Neural progenitor cell (in vitro differentiated cells): ENCODE data around the gene SOX5. TPM values are rescaled to one million over a fixed set of nuclear protein-coding genes. Genes with fewer than 3 reads are reported as not detected.

Source experiments
- DNase-seq: peaks from one replicate; pipeline ENCODE4 v3.0.0-alpha.2; 2016; ENCODE audit warnings: low spot score
- H2AFZ ChIP-seq: fragments of 200-600 bp; sonication (generic); replicated peaks from 2 replicates; pipeline ENCODE4 v1.6.1; 2016; ENCODE audit warnings: antibody characterized with exemption
- H3F3A ChIP-seq: fragments of 200-600 bp; sonication (generic); 2 replicates; pipeline ENCODE4 v1.6.1; 2016; ENCODE audit warnings: antibody characterized with exemption, low read depth
- H3K27ac ChIP-seq: fragments of 200-600 bp; sonication (generic); 2 replicates; pipeline ENCODE4 v1.5.1; 2016; ENCODE audit warnings: mild to moderate bottlenecking
- H3K27me3 ChIP-seq: fragments of 200-600 bp; sonication (generic); 2 replicates; pipeline ENCODE4 v1.6.1; 2016; ENCODE audit warnings: mild to moderate bottlenecking, moderate library complexity
- H3K36me3 ChIP-seq: fragments of 200-600 bp; sonication (generic); 2 replicates; pipeline ENCODE4 v1.5.1; 2016
- H3K4me1 ChIP-seq: fragments of 200-600 bp; sonication (generic); 2 replicates; pipeline ENCODE4 v1.6.1; 2016; ENCODE audit warnings: mixed run types
- H3K4me2 ChIP-seq: fragments of 200-600 bp; sonication (generic); 2 replicates; pipeline ENCODE4 v1.6.1; 2016
- H3K4me3 ChIP-seq: fragments of 200-600 bp; sonication (generic); 2 replicates; pipeline ENCODE4 v1.5.1; 2016
- H3K79me2 ChIP-seq: fragments of 200-600 bp; sonication (generic); 2 replicates; pipeline ENCODE4 v1.6.1; 2016; ENCODE audit warnings: low read depth
- H3K9ac ChIP-seq: fragments of 200-600 bp; sonication (generic); 2 replicates; pipeline ENCODE4 v1.6.1; 2016
- H3K9me3 ChIP-seq: fragments of 200-600 bp; sonication (generic); 2 replicates; pipeline ENCODE4 v1.5.1; 2016; ENCODE audit warnings: low read depth
- H4K20me1 ChIP-seq: fragments of 200-600 bp; sonication (generic); 2 replicates; pipeline ENCODE4 v1.6.1; 2016; ENCODE audit warnings: low read depth
- H3K27ac Mint-ChIP-seq: 3 replicates; pipeline ENCODE4 v1.8.0; 2021; ENCODE audit warnings: mixed read lengths
- H3K27me3 Mint-ChIP-seq: 2 replicates; pipeline ENCODE4 v1.8.0; 2022; ENCODE audit warnings: low read depth, mild to moderate bottlenecking, inconsistent platforms, moderate library complexity, mixed read lengths; ENCODE audit not compliant: insufficient read depth
- H3K36me3 Mint-ChIP-seq: 3 replicates; pipeline ENCODE4 v1.8.0; 2021; ENCODE audit warnings: mixed read lengths
- H3K4me1 Mint-ChIP-seq: 3 replicates; pipeline ENCODE4 v1.8.0; 2021; ENCODE audit warnings: mixed read lengths
- H3K4me3 Mint-ChIP-seq: 3 replicates; pipeline ENCODE4 v1.8.0; 2021; ENCODE audit warnings: mild to moderate bottlenecking, moderate library complexity, mixed read lengths
- H3K9me3 Mint-ChIP-seq: 3 replicates; pipeline ENCODE4 v1.8.0; 2020; ENCODE audit warnings: mixed read lengths
- EZH2 ChIP-seq: fragments of 200-600 bp; sonication (generic); IDR thresholded peaks from 2 replicates; pipeline ENCODE4 v1.6.1; 2017; ENCODE audit warnings: antibody characterized with exemption, mild to moderate bottlenecking, moderate library complexity
- EZH2phosphoT487 ChIP-seq: fragments of 200-600 bp; sonication (generic); IDR thresholded peaks from 2 replicates; pipeline ENCODE4 v1.6.1; 2017; ENCODE audit warnings: antibody characterized with exemption
- total RNA-seq: library from RNA; depleted of rRNA; stranded (reverse); fragments of >200 nt; gene quantifications from 2 replicates; pipeline ENCODE4 v1.2.3, GENCODE V29; 2015; ENCODE audit warnings: low replicate concordance
- TF ChIP-seq, protein P1 (sequence below): fragments of 200-600 bp; sonication (generic); IDR thresholded peaks from 2 replicates; pipeline ENCODE4 v1.5.1; 2017; ENCODE audit warnings: antibody characterized with exemption, mild to moderate bottlenecking

SOX5 gene
- total RNA-seq, 1 donor from 2014 or later = 79.5 TPM

DNA sequence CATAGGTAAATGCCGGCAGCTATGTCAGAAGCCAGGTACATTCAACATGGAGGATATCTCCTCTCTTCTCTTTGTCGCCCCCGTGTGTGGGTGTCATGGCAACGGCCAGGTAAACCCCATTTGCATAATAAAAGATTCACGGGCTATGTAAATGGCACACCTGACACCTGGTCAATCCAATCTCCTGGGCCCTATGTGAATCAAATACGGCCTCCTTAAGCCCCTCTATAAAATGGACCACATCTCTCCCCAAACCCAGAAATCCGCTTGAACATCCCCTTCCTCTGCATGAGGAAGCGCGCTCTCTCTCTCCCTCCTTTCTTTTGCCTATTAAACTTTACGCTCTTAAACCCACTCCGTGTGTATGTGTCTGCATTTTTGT lies 363.7 kb downstream of the SOX5 start:
- H3K27me3 ChIP-seq = no peaks in the 10 kb centered on the region
- no peaks in the 10 kb centered on the region for H3K9me3 Mint-ChIP-seq
- H3K27ac Mint-ChIP-seq = no peak overlapping the region
- H3K79me2 ChIP-seq = no peaks in the 10 kb centered on the region
- peaks cover 8% of the 10 kb centered on the region for H3K4me1 ChIP-seq
- no peak overlapping the region for H3K9ac ChIP-seq
- peaks cover 4% of the 10 kb centered on the region for H3K36me3 Mint-ChIP-seq
- H3K4me3 ChIP-seq = no peak overlapping the region
- no peak overlapping the region for H3K4me3 Mint-ChIP-seq
- H3K4me2 ChIP-seq = no peak overlapping the region
- peaks cover 6% of the 10 kb centered on the region for H3K4me1 Mint-ChIP-seq
- no peak overlapping the region for H3K27ac ChIP-seq
- no peaks in the 10 kb centered on the region for H3K9me3 ChIP-seq
- no peaks in the 10 kb centered on the region for H4K20me1 ChIP-seq
- no peak overlapping the region for H2AFZ ChIP-seq
- H3F3A ChIP-seq = no peaks in the 10 kb centered on the region
- H3K36me3 ChIP-seq = no peaks in the 10 kb centered on the region
- TF ChIP-seq, protein P1, sequence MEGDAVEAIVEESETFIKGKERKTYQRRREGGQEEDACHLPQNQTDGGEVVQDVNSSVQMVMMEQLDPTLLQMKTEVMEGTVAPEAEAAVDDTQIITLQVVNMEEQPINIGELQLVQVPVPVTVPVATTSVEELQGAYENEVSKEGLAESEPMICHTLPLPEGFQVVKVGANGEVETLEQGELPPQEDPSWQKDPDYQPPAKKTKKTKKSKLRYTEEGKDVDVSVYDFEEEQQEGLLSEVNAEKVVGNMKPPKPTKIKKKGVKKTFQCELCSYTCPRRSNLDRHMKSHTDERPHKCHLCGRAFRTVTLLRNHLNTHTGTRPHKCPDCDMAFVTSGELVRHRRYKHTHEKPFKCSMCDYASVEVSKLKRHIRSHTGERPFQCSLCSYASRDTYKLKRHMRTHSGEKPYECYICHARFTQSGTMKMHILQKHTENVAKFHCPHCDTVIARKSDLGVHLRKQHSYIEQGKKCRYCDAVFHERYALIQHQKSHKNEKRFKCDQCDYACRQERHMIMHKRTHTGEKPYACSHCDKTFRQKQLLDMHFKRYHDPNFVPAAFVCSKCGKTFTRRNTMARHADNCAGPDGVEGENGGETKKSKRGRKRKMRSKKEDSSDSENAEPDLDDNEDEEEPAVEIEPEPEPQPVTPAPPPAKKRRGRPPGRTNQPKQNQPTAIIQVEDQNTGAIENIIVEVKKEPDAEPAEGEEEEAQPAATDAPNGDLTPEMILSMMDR = no peak
- TF ChIP-seq EZH2 (no peak), EZH2phosphoT487 (no peak)
- peak; percentile 2 for DNase-seq
- H3K27me3 Mint-ChIP-seq = no peaks in the 10 kb centered on the region

DNA sequence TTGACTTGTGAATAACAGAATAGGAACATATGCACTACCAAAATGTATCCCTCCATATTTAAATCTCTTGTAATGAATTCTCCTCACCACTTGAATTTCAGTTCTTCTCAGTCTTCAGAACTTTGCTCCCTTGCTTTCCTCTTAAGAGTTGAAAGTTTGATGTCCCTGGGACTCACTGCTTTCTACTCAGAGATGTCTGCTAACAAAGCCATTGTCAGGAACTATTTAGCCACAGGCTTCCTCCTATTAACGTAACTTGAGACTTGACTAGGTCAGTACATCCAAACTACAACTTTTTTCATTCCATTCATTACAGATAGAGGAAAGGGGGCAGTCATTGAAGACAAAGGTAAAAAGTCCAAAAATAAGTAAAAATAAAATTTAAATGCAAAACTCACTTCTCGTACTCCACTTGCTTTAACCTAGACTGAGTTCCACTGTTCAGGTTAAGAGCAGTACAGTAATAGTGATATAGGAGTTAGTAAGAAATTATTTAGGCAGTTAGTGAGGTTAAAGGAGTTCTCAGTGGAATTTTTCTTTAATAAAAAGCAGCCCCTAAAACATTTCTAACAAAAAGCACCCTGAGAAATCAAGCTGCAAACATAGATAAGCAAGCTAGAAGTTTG lies 364.2 kb downstream of the SOX5 start:
- peaks cover 6% of the 10 kb centered on the region for H3K4me1 Mint-ChIP-seq
- H3K9me3 Mint-ChIP-seq = no peaks in the 10 kb centered on the region
- Histone ChIP-seq H3K9me3 (no peaks in the 10 kb centered on the region), H2AFZ (no peak overlapping the region), H3K4me2 (no peak overlapping the region), H3K4me1 (peaks cover 8% of the 10 kb centered on the region), H3K9ac (no peak overlapping the region), H4K20me1 (no peaks in the 10 kb centered on the region), H3K79me2 (no peaks in the 10 kb centered on the region), H3F3A (no peaks in the 10 kb centered on the region), H3K27me3 (no peaks in the 10 kb centered on the region), H3K27ac (no peak overlapping the region), H3K4me3 (no peak overlapping the region), H3K36me3 (no peaks in the 10 kb centered on the region)
- H3K27ac Mint-ChIP-seq = no peak overlapping the region
- H3K36me3 Mint-ChIP-seq = peaks cover 4% of the 10 kb centered on the region
- DNase-seq = peak; percentile 6
- H3K27me3 Mint-ChIP-seq = no peaks in the 10 kb centered on the region
- no peak for TF ChIP-seq EZH2phosphoT487
- TF ChIP-seq, protein P1 = no peak
- TF ChIP-seq EZH2 = no peak
- no peak overlapping the region for H3K4me3 Mint-ChIP-seq

DNA sequence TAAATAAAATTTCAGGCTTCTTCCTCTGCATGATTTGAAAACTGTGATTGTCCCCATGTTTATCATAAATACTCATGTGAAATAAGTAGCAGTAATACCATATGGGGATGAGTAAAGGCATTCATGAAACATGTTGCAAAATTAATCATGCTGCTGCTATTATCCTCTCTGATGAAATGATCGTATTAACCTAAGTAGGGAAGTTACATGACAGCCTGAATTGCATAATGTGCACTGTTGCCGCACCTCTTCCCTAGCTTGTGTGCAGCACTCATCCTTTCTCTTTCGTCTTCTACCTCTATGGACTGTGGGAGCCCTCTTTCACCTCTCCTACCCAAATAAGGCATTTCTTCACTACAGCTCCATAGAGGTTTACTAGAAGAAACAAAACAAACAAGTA lies 367.6 kb downstream of the SOX5 start:
- TF ChIP-seq, protein P1 = no peak
- TF ChIP-seq EZH2phosphoT487 (no peak), EZH2 (no peak)
- no peaks in the 10 kb centered on the region for H3K9me3 Mint-ChIP-seq
- Histone ChIP-seq H4K20me1 (no peaks in the 10 kb centered on the region), H3K4me1 (peaks cover 8% of the 10 kb centered on the region), H3K79me2 (no peaks in the 10 kb centered on the region), H3K9ac (no peak overlapping the region), H2AFZ (no peak overlapping the region), H3F3A (no peaks in the 10 kb centered on the region), H3K27ac (no peak overlapping the region), H3K36me3 (no peaks in the 10 kb centered on the region), H3K27me3 (no peaks in the 10 kb centered on the region), H3K9me3 (no peaks in the 10 kb centered on the region), H3K4me3 (no peak overlapping the region), H3K4me2 (no peak overlapping the region)
- no peaks in the 10 kb centered on the region for H3K27me3 Mint-ChIP-seq
- no peak overlapping the region for H3K27ac Mint-ChIP-seq
- H3K4me3 Mint-ChIP-seq = no peak overlapping the region
- H3K4me1 Mint-ChIP-seq = peaks cover 6% of the 10 kb centered on the region
- no peaks in the 10 kb centered on the region for H3K36me3 Mint-ChIP-seq
- DNase-seq = no peak
